ENCODE measurements around the gene GATAD1.
"Not testable (repeated sequence)": the region's sequence is repeated elsewhere in the genome, so short reads cannot be mapped to it uniquely, and the experiment has no call there.

GATAD1 gene

GRCh38 chr7:92436612-92437445, 10.5 kb upstream of the GATAD1 start:
- no peak for DNase-seq (ENCODE audit: low spot score)

- DNase-seq (ENCODE audit: low spot score) = no peak
Observed at GRCh38 chr7:92437956-92438491, 9.3 kb upstream of the GATAD1 start.

GRCh38 chr7:92442720-92443119, 4.6 kb upstream of the GATAD1 start:
- DNase-seq (ENCODE audit: low spot score) = not testable (repeated sequence)

- DNase-seq (ENCODE audit: low spot score) = no peak
Observed at GRCh38 chr7:92446869-92447344, 375 bp upstream of the GATAD1 start.

- DNase-seq (ENCODE audit: low spot score) = peak; percentile 47
Observed at GRCh38 chr7:92448205-92448747, 994 bp downstream of the GATAD1 start.

GRCh38 chr7:92451645-92452044, 4.4 kb downstream of the GATAD1 start:
- no peak for DNase-seq (ENCODE audit: low spot score)

GRCh38 chr7:92456236-92456635, 9.0 kb downstream of the GATAD1 start:
- DNase-seq (ENCODE audit: low spot score) = no peak

- no peak for DNase-seq (ENCODE audit: low spot score)
Observed at GRCh38 chr7:92460109-92460508, 12.8 kb downstream of the GATAD1 start.

GRCh38 chr7:92460510-92460909, 13.2 kb downstream of the GATAD1 start:
- DNase-seq (ENCODE audit: low spot score) = no peak

GRCh38 chr7:92461027-92462003, 14.0 kb downstream of the GATAD1 start:
- DNase-seq (ENCODE audit: low spot score) = peak; percentile 12

GRCh38 chr7:92462560-92462959, 15.3 kb downstream of the GATAD1 start:
- no peak for DNase-seq (ENCODE audit: low spot score)

GRCh38 chr7:92464515-92464914, 17.2 kb downstream of the GATAD1 start:
- no peak for DNase-seq (ENCODE audit: low spot score)

GRCh38 chr7:92466682-92467081, 19.4 kb downstream of the GATAD1 start:
- no peak for DNase-seq (ENCODE audit: low spot score)

GRCh38 chr7:92468589-92468988, 21.3 kb downstream of the GATAD1 start:
- not testable (repeated sequence) for DNase-seq (ENCODE audit: low spot score)

GRCh38 chr7:92473989-92474388, 26.7 kb downstream of the GATAD1 start:
- DNase-seq (ENCODE audit: low spot score) = not testable (repeated sequence)

- not testable (repeated sequence) for DNase-seq (ENCODE audit: low spot score)
Observed at GRCh38 chr7:92475261-92475770, 28.0 kb downstream of the GATAD1 start.

GRCh38 chr7:92475851-92476590, 28.7 kb downstream of the GATAD1 start:
- not testable (repeated sequence) for DNase-seq (ENCODE audit: low spot score)

GRCh38 chr7:92477681-92478080, 30.4 kb downstream of the GATAD1 start, which contains the start of gene ERVW-1:
TSS of gene ERVW-1 (minus strand) at chr7:92477946. CDS start at chr7:92470381, 7,565 bp downstream.
- DNase-seq (ENCODE audit: low spot score) = not testable (repeated sequence)

GRCh38 chr7:92478095-92478494, 30.8 kb downstream of the GATAD1 start:
- DNase-seq (ENCODE audit: low spot score) = no peak

GRCh38 chr7:92478711-92479110, 31.4 kb downstream of the GATAD1 start:
- DNase-seq (ENCODE audit: low spot score) = no peak

- not testable (repeated sequence) for DNase-seq (ENCODE audit: low spot score)
Observed at GRCh38 chr7:92479146-92479545, 31.9 kb downstream of the GATAD1 start.

Data from CD4-positive, alpha-beta T cell treated with Interleukin-6 at 100 ng/mL for 8 hours (primary cell).